Calu3 (cell line): ENCODE data around the gene RNF26. TPM values are rescaled to one million over a fixed set of nuclear protein-coding genes. Genes with fewer than 3 reads are reported as not detected.
A peak's percentile ranks its signal among the peaks of the same experiment; 100 is the strongest.

Source experiments
- BruUV-seq: library from RNA; stranded (reverse); fragments of 400-500 nt; replicated peaks from 2 replicates; lab custom pipeline; 2021; lab: Mats Ljungman, UMichigan
- CTCF ChIA-PET: fragments of 300-600 bp; sonication (Branson Sonifier 250); formaldehyde crosslinking; loops from one replicate; lab custom pipeline; 2022; ENCODE audit warnings: antibody characterized with exemption; lab: Charles Lee
- DNase-seq: peaks from one replicate; pipeline ENCODE4 v3.0.0; 2022
- H3K27ac Mint-ChIP-seq: one replicate; pipeline ENCODE4 v1.8.0; 2022; ENCODE audit warnings: mixed read lengths; ENCODE audit not compliant: unreplicated experiment
- H3K27me3 Mint-ChIP-seq: one replicate; pipeline ENCODE4 v1.8.0; 2022; ENCODE audit warnings: mixed read lengths; ENCODE audit not compliant: unreplicated experiment
- H3K36me3 Mint-ChIP-seq: one replicate; pipeline ENCODE4 v1.8.0; 2022; ENCODE audit warnings: mild to moderate bottlenecking, moderate library complexity, mixed read lengths; ENCODE audit not compliant: insufficient read depth, unreplicated experiment
- H3K4me1 Mint-ChIP-seq: one replicate; pipeline ENCODE4 v1.8.0; 2022; ENCODE audit warnings: mild to moderate bottlenecking, low read depth, mixed read lengths; ENCODE audit not compliant: unreplicated experiment
- H3K4me3 Mint-ChIP-seq: one replicate; pipeline ENCODE4 v1.8.0; 2022; ENCODE audit warnings: mild to moderate bottlenecking, low read depth, moderate library complexity, mixed read lengths; ENCODE audit not compliant: unreplicated experiment
- H3K9me3 Mint-ChIP-seq: one replicate; pipeline ENCODE4 v1.8.0; 2022; ENCODE audit warnings: low read depth, mixed read lengths; ENCODE audit not compliant: unreplicated experiment
- CTCF ChIP-seq: fragments of 200-600 bp; IDR thresholded peaks from one replicate; pipeline ENCODE4 v1.8.0; 2022; ENCODE audit warnings: antibody characterized with exemption; ENCODE audit not compliant: unreplicated experiment
- intact Hi-C: fragments of 100-400 bp; cut with micrococcal nuclease; formaldehyde crosslinking; loops from one replicate; pipeline ENCODE4 v1.10.0; 2022; ENCODE audit not compliant: unreplicated experiment
- total RNA-seq: library from RNA; stranded (reverse); gene quantifications from 2 replicates; pipeline ENCODE4 v1.2.3, GENCODE V29; 2022

Gene RNF26
- total RNA-seq, 1 experiment from 2014 or later = 31.8 TPM

GRCh38 chr11:119378851-119379465 is 44.6 kb downstream of the RNF26 start:
- no peaks in the 10 kb centered on the region for H3K9me3 Mint-ChIP-seq
- CTCF ChIA-PET = no interaction called here
- BruUV-seq = no TSS peak
- no peaks in the 10 kb centered on the region for H3K4me1 Mint-ChIP-seq
- no peak for TF ChIP-seq CTCF
- H3K27me3 Mint-ChIP-seq = no peaks in the 10 kb centered on the region
- intact Hi-C loops = no loop called here
- no peak for DNase-seq
- no peak overlapping the region for H3K27ac Mint-ChIP-seq
- H3K4me3 Mint-ChIP-seq = no peak overlapping the region
- no peaks in the 10 kb centered on the region for H3K36me3 Mint-ChIP-seq

GRCh38 chr11:119380160-119380826 is 46.0 kb downstream of the RNF26 start:
- Mint-ChIP-seq H3K27me3 (no peaks in the 10 kb centered on the region), H3K4me3 (no peak overlapping the region), H3K36me3 (no peaks in the 10 kb centered on the region), H3K9me3 (no peaks in the 10 kb centered on the region), H3K27ac (no peak overlapping the region), H3K4me1 (no peaks in the 10 kb centered on the region)
- intact Hi-C loops = no loop called here
- no peak for DNase-seq
- CTCF ChIA-PET = interaction anchor here (1.5 to 2.3 kb wide), 2 partner anchors 42 to 95 kb away, joined by 6 to 8 read pairs; no protein-coding TSS in a partner anchor
- no TSS peak for BruUV-seq
- no peak for TF ChIP-seq CTCF

GRCh38 chr11:119380827-119381180 is 46.5 kb downstream of the RNF26 start:
- Mint-ChIP-seq H3K27ac (no peak overlapping the region), H3K9me3 (no peaks in the 10 kb centered on the region), H3K27me3 (no peaks in the 10 kb centered on the region), H3K36me3 (no peaks in the 10 kb centered on the region), H3K4me1 (no peaks in the 10 kb centered on the region), H3K4me3 (no peak overlapping the region)
- TF ChIP-seq CTCF = no peak
- BruUV-seq = no TSS peak
- DNase-seq = no peak
- intact Hi-C loops = no loop called here
- CTCF ChIA-PET = interaction anchor here (0.6 to 2.3 kb wide), 5 partner anchors 11 to 94 kb away, joined by 3 to 8 read pairs (median 4); no protein-coding TSS in a partner anchor

GRCh38 chr11:119381181-119381988 is 47.1 kb downstream of the RNF26 start, which contains the start of gene USP2:
TSS of gene USP2 (minus strand) at chr11:119381690. CDS start at chr11:119373480, 8,210 bp downstream.
- intact Hi-C loops = no loop called here
- peak; percentile 96 for DNase-seq
- no peak within 1 kb of the TSS for H3K4me3 Mint-ChIP-seq
- peak; percentile 64 for TF ChIP-seq CTCF
- no peaks in the 10 kb centered on the region for H3K36me3 Mint-ChIP-seq
- H3K9me3 Mint-ChIP-seq = no peaks in the 10 kb centered on the region
- no TSS peak for BruUV-seq
- H3K27me3 Mint-ChIP-seq = no peaks in the 10 kb centered on the region
- CTCF ChIA-PET = interaction anchor here (0.6 to 2.3 kb wide), 6 partner anchors 10 to 94 kb away, joined by 3 to 8 read pairs (median 4); no protein-coding TSS in a partner anchor
- H3K4me1 Mint-ChIP-seq = no peaks in the 10 kb centered on the region
- no peak within 1 kb of the TSS for H3K27ac Mint-ChIP-seq
